ENCODE measurements around the gene NALCN.

- TF ChIP-seq CTCF (IDR thresholded peaks at IDR 0.05), result no peak
- TF ChIP-seq POLR2A (IDR thresholded peaks at IDR 0.05), result no peak
- no peak for TF ChIP-seq POLR2AphosphoS5 (IDR thresholded peaks at IDR 0.05)
Measured at GRCh38 chr13:101258071-101258470, 158.2 kb downstream of the NALCN start.

All from prostate gland (tissue), 2 donors.